GM18526 (cell line): ENCODE measurements around the gene ZNF106.

Source experiments
- POLR2A ChIP-seq: IDR thresholded peaks from 3 replicates; pipeline ENCODE4 v1.6.1; 2011; ENCODE audit not compliant: insufficient read length; ENCODE audit errors: extremely low read depth

The ZNF106 gene

DNA sequence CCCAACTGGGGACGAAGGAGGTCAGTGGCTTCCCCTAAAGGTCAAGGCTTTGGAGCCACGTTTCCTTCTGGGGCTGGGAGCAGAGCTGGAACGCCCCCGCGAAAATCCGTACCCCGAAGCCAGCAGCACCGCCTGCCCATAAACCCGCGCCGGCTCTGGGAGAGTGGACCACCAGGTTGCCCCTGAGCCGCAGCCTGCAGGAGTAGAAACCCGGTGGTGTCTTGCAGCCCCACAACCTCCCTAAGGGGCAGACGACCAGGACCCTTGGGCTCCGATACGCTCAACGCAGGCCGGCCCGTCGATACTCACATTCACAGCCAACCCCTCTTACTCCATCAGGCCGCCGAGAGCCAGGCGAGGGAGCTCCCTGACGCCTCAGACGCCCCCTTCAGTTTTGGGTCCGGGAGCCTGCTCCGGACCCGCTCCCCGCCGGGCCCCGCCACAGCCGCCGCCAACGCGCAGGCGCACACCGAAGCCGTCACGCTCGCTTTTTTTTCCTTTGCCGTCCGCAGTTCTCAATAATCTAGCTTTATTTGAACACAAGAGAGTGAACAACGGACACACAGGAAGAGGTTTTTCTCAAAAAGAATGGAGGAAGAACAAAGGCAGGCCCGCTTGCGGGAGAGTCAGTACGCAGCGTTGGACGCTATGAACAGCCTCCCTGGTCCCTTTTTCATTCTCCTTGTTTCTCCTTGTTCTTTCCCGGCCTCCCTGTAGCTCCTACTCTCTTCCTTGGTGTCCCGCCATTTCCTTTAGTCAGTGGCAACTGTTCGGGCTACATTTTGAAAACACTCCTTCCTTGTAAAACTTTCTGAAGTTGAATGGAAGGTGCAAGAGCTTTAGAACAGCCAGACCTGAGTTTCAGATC is at the start of gene ZNF106:
Gene ZNF106, minus strand, starts transcription at position 471 of the 868 bp plus-strand sequence. CDS start 18,852 bp downstream, outside the sequence.
- peak; percentile 88 for TF ChIP-seq POLR2A

DNA sequence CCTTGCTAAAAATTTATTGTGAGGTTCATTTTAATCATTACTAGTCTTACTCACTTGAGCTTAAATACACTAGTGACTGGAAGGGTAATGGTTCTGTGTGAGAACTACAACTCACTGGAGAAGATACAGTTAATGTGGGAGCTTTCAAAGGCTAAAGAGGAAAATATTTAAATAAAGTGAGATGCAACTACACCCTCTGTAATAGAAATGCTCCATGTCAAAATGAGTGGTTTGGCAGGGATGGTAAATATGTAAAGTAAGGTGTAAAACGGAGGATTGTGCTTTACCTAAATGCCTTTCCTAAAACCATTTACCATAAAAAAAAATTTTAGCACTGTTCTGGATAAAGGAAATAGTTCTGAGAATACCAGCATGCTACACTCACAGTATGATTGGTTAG is 42.3 kb upstream of the ZNF106 start:
- TF ChIP-seq POLR2A = no peak

DNA sequence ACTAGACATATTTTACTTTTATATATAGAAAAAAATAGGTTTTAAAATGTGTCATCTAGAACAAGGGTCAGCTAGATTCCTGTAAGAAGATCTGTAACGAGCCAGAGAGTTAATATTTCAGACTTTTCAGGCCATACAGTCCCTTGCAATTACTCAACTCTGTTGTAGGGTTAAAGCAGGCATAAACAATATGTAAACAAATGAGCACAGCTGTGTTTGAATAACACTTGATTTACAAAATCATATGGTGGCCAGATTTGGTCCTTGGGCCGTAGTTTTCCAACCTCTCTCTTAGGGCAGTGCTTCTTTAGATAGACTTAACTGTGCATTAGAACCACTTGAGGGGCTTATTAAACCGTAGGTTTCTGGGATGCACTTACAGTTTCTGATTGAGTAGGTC is 38.0 kb upstream of the ZNF106 start:
- no peak for TF ChIP-seq POLR2A

GRCh38 chr15:42523331-42523730 is 32.4 kb upstream of the ZNF106 start:
- no peak for TF ChIP-seq POLR2A

DNA sequence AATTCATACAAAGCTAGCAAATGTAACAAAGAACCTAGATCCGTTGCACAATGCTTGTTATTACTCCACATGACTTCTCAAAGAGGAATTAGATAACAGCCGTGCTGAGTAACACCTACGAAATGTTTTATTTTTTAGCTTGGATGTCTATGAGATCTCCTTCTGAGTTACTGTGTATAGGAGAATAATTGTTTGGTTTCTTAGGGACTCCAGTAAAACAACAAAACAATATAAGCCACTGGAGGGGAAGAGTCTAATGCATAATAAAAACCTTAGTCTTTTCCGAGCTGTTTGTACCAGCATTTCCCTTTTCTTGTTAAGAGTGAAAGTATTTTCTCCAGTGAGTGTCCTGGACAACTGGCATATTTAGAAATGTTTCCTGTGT is 20.1 kb upstream of the ZNF106 start:
- no peak for TF ChIP-seq POLR2A

GRCh38 chr15:42510258-42511006 is 19.5 kb upstream of the ZNF106 start:
- no peak for TF ChIP-seq POLR2A

DNA sequence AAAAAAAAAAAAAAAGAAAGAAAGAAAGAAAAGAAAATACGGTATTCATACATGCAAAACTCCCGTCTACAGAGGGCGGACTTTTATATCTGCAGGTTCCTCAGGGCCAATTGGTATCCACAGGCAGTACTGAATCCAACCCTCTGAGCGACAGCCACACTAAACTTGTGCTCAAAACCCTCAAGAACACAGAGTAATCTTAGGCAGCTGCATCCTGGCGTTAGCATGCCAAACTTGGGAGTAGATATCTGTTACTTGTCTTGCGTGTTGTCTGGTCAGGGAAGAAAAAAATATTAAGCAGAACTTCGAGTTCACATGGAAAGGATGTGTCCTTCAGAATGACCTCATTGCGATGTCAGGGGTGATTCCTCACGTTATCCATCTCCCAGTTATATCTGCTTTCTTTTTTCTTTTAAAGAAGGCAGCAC is 17.3 kb upstream of the ZNF106 start:
- no peak for TF ChIP-seq POLR2A

- no peak for TF ChIP-seq POLR2A
Observed at GRCh38 chr15:42507514-42507913, 16.6 kb upstream of the ZNF106 start.

- no peak for TF ChIP-seq POLR2A
Observed at GRCh38 chr15:42504631-42505030, 13.7 kb upstream of the ZNF106 start.

DNA sequence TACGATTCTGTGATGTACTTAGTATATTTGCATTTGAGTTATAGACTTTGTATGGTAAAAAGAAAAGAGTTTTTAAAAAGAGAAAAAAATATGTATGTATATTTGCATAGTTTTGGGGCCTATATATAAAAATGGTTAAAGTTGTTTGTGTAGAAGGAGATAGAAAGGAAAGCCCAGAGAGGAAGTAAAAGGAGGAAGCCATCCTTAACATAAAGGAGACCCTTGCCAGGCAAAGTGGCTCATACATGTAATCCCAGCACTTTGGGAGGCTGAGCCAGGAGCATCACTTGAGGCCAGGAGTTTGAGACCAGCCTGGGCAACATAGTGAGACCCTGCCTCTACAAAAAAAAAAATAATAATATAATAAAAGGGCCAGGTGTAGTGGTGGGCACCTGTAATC is 12.9 kb upstream of the ZNF106 start:
- TF ChIP-seq POLR2A = no peak

DNA sequence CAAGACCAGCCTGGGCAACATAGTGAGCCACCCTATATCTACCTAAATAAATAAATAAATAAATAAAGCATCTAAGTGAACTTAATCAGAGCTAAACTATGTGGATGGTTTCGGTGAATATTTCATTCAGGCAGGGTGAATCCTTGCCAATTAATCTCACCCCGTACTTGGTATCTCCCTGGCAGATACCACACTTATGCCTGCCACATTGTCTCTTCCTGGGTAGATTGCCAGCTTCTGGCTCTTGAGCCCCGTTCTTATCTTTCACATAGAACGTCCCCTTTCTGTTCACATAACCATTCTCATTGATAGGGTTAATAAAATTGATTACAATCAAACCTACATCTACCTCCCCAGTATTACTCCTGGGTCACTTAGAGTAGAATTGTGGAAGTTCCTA is 11.5 kb upstream of the ZNF106 start:
- TF ChIP-seq POLR2A = no peak

DNA sequence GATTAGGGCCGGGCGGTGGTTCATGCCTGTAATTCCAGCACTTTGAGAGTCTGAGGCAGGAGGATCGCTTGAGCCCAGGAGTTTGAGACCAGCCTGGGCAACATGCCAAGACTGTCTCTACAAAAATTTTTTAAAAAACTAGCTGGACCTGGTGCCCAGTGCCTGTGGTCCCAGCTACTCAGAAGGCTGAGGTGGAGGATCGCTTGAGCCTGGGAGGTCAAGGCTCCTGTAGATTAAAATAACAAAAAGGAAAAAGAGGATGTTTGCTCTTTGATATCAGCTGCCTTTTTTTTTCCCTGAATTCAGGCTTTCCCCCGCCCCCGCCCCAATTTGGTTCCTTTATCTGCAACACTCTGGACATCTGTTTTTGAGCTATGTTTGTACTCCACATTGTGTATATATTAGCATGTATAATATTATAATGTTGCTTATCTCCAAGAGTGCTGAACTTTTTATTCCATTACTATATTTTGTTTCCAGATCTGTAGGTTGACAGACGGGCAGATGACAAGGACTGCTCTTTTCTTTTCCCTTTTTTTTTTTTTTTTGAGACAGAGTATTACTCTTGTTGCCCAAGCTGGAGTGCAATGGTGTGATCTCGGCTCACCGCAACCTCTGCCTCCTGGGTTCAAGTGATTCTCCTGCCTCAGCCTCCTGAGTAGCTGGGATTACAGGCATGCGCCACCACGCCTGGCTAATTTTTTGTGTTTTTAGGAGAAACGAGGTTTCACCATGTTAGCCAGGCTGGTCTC is 9.1 kb upstream of the ZNF106 start:
- no peak for TF ChIP-seq POLR2A

DNA sequence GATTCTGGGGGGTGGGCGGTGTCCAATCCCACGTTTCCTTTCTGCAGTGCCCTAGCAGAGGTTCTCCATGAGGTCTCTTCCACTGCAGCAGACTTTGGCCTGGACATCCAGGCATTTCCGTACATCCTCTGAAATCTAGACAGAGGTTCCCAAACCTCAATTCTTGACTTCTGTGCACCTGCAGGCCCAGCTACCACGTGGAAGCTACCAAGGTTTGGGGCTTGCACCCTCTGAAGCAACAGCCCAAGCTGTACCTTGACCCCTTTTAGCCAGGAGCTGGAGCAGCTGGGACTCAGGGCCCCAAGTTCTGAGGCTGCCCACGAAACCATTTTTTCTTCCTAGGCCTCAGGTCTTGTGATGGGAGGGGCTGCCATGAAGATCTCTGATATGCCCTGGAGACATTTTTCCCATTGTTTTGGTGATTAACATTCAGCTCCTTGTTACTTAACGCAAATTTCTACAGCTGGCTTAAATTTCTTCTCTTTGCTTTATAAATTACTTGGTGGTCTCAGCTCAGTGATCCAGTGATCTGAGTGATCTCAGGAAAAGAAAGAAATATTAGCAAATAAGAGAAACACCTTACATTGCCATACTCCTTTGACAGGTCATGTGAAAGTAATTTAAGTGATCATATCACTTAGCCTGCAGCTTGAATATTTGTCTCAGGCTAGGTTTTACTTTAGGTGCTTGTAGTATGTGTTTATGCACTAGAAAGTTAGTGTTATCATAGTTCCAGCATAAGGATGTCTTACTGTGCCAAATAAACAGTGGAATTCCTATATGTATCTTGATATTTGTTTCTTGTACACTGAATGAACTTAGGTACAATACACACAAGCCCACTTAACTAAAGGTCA is 7.5 kb upstream of the ZNF106 start:
- no peak for TF ChIP-seq POLR2A

DNA sequence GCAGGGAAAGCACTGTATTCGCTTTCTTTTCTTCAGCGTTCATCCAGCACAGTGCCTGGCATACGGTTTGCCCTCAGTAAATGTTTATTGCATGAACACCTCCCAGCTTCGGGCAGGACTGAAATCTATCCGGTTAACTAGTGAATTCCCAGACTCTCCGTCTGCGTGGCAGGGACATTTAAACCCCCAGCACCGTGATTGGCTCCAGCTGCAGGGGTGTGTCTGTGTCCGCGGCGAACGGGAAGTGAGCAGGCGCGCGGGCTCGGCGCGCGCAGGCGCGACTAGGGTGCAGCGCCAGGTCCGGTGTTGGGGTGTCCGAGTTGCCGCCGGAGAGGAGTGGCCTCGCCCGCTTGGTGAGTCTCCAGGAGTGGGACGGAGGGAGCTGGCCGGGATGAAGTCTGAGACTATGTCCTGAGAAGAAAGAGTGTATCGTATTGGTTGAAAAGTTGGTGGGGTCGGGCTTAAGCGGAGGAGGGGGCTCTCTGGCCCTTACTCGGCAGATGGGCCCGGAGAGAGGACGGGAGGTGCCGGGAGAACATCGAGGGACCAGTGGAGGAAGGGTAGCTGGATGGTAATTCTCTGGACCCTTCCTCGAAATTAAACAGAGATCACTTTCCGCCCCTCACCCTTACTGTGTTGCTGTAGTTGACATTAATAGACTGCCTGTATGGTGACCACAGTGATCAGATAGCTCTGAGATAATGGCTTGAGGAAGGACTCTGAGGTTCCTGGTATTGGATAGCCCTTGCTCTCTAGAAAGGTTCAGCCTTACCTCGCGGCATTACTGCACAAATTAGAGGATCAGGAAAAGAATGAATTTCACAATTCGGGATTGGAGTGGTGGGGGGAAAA is 4.6 kb upstream of the ZNF106 start, which contains the start of gene SNAP23:
Gene SNAP23, plus strand, starts transcription at position 274 of the 852 bp plus-strand sequence. CDS start 16,213 bp downstream, outside the sequence.
- TF ChIP-seq POLR2A = peak; percentile 57
